CD4-positive, CD25-positive, alpha-beta regulatory T cell (primary cell): ENCODE data around the gene SLFN5. TPM values are rescaled to one million over a fixed set of nuclear protein-coding genes. Genes with fewer than 3 reads are reported as not detected.

Experiments used
- ATAC-seq, 2 donors: fragments of 150-1000 bp; cut with Tn5 transposase; one replicate each; pipeline ENCODE4 v1.10.0; 2021; ENCODE audit warnings: low read depth in 2 of 2, moderate number of reproducible peaks in 2 of 2, moderate library complexity in 1 of 2
- DNase-seq, 3 donors: peaks; one replicate each; pipeline versions ENCODE4 v3.0.0 to v3.0.0-alpha.2; 2012 to 2022; ENCODE audit warnings: mixed read lengths in 1 of 3
- H3K27ac ChIP-seq: one replicate; pipeline ENCODE4 v1.7.0; 2013; ENCODE audit warnings: mild to moderate bottlenecking, low read length; ENCODE audit not compliant: insufficient read depth, poor library complexity, severe bottlenecking
- H3K27me3 ChIP-seq: one replicate; pipeline ENCODE4 v1.7.0; 2013; ENCODE audit warnings: low read length; ENCODE audit not compliant: control insufficient read depth, insufficient read depth
- H3K36me3 ChIP-seq: one replicate; pipeline ENCODE4 v1.7.0; 2013; ENCODE audit warnings: mild to moderate bottlenecking, low read length, moderate library complexity; ENCODE audit not compliant: control insufficient read depth, insufficient read depth
- H3K4me1 ChIP-seq: 2 replicates; pipeline ENCODE4 v1.7.0; 2013; ENCODE audit warnings: mild to moderate bottlenecking, low read length; ENCODE audit not compliant: insufficient read depth, control insufficient read depth, poor library complexity, severe bottlenecking
- H3K4me3 ChIP-seq: one replicate; pipeline ENCODE4 v1.7.0; 2013; ENCODE audit warnings: low read depth, mild to moderate bottlenecking, low read length, moderate library complexity
- H3K9me3 ChIP-seq, 2 experiments: 1 replicate in 1 of 2; 2 replicates in 1 of 2; pipeline ENCODE4 v1.7.0; 2013; ENCODE audit warnings: low read length in 2 of 2, mild to moderate bottlenecking in 1 of 2, moderate library complexity in 1 of 2; ENCODE audit not compliant: control insufficient read depth in 2 of 2
- H3K27ac Mint-ChIP-seq, 3 donors: one replicate each; pipeline ENCODE4 v1.8.0; 2020 to 2022; ENCODE audit warnings: mild to moderate bottlenecking in 3 of 3, mixed read lengths in 3 of 3, moderate library complexity in 2 of 3
- H3K27me3 Mint-ChIP-seq: one replicate; pipeline ENCODE4 v1.8.0; 2022; ENCODE audit warnings: mild to moderate bottlenecking, mixed read lengths
- H3K36me3 Mint-ChIP-seq: one replicate; pipeline ENCODE4 v1.8.0; 2020; ENCODE audit warnings: mixed read lengths
- H3K4me1 Mint-ChIP-seq, 4 donors: one replicate each; pipeline ENCODE4 v1.8.0; 2020 to 2022; ENCODE audit warnings: mixed read lengths in 4 of 4, mild to moderate bottlenecking in 1 of 4
- H3K4me3 Mint-ChIP-seq, 4 donors: one replicate each; pipeline ENCODE4 v1.8.0; 2020 to 2022; ENCODE audit warnings: mild to moderate bottlenecking in 4 of 4, mixed read lengths in 4 of 4, moderate library complexity in 3 of 4
- H3K9me3 Mint-ChIP-seq, 7 donors: one replicate each; pipeline ENCODE4 v1.8.0; 2020 to 2022; ENCODE audit warnings: mixed read lengths in 7 of 7, mild to moderate bottlenecking in 3 of 7, moderate library complexity in 2 of 7
- polyA plus RNA-seq, 4 donors: library from polyadenylated mRNA; unstranded; fragments of 300-500 nt; fragmentation: Illumina TruSeq; gene quantifications; one replicate each; pipeline ENCODE4 v1.2.3, GENCODE V29; 2021
- total RNA-seq: library from RNA; stranded (reverse); gene quantifications from one replicate; pipeline ENCODE4 v1.2.3, GENCODE V29; 2022

The SLFN5 gene
- total and polyA plus RNA-seq, 5 donors from 2014 or later: 122 to 221 (median 185) TPM

DNA sequence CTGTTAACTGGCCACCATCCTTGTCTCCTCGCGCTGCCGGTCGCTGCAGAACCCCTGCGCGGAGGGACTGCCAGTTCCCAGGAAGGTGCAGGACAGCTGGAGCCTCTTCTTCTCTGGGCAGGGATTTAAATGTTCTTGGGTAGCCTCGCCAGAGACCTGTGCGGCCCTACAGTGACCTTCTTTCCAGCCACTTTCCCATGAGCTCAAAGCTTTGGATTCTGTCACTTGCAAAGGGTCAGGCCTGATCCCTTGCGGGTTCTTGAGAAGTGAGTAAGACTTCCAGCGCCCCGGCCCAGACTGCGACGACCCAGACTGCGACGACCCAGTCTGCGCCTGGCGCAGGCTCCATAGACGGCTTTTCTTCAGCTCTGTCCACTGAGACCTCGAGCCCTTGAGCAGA, 1.4 kb upstream of the SLFN5 start:
- DNase-seq: peak; percentile 12 to 49 (median 21)
- Histone ChIP-seq H3K9me3 (no peaks in the 10 kb centered on the region), H3K36me3 (no peaks in the 10 kb centered on the region), H3K27me3 (no peaks in the 10 kb centered on the region), H3K4me3 (peak overlapping the region; percentile 93), H3K27ac (peak overlapping the region; percentile 96), H3K4me1 (peaks cover 66% of the 10 kb centered on the region)
- Mint-ChIP-seq H3K36me3 (peaks cover 59% of the 10 kb centered on the region), H3K27ac (peak overlapping the region; percentile 97 to 99 (median 99)), H3K4me3 (peak overlapping the region; percentile 98 to 100 (median 99)), H3K4me1 (peaks cover 23 to 46% (median 38%) of the 10 kb centered on the region in 4 donors), H3K27me3 (peaks cover 10% of the 10 kb centered on the region), H3K9me3 (peaks cover 0 to 5% (median 0%) of the 10 kb centered on the region in 7 donors)
- no peak for ATAC-seq

DNA sequence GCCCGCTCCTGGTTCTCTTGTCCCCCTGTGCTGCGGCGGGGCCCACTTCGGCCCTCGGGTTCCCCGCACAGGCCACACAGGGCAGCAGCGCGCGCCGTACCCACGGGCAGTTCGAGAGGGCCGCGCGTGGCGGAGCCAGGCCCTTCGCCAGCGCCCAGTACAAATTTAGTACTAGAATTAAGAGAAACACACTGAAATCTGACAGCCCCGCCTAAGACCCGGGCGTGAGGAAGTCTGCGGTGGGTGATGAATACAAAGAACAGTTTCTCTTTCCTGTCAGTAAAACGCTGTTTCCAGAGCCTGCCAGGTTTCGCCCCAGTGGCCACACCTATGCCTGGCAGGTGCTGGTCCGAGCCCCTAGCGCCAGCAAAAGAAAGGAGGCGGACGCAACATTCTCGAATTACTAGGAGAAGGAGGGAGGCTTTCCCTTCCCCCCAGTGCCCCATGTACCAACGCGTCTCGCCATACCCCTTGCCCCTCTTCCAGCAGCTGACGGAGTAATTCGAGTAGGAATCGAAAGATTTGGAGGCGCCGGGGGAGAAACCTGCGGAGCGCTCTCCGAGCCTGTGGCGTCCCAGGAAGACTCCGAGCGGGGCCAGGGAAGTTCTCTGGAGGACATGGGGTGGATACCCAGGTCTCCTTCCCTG, 591 bp upstream of the SLFN5 start:
- Histone ChIP-seq H3K4me3 (peak overlapping the region; percentile 93), H3K9me3 (no peaks in the 10 kb centered on the region), H3K36me3 (peaks cover 6% of the 10 kb centered on the region), H3K27me3 (no peaks in the 10 kb centered on the region), H3K27ac (peak overlapping the region; percentile 96), H3K4me1 (peaks cover 67% of the 10 kb centered on the region)
- H3K27ac Mint-ChIP-seq: peak overlapping the region; percentile 97 to 99 (median 99)
- peak overlapping the region; percentile 98 to 100 (median 99) for H3K4me3 Mint-ChIP-seq
- peaks cover 10% of the 10 kb centered on the region for H3K27me3 Mint-ChIP-seq
- peaks cover 62% of the 10 kb centered on the region for H3K36me3 Mint-ChIP-seq
- peaks cover 27 to 42% (median 37%) of the 10 kb centered on the region in 4 donors for H3K4me1 Mint-ChIP-seq
- peaks cover 0 to 5% (median 0%) of the 10 kb centered on the region in 7 donors for H3K9me3 Mint-ChIP-seq
- ATAC-seq: peak; percentile 66 to 69
- peak; percentile 79 to 96 (median 90) for DNase-seq

DNA sequence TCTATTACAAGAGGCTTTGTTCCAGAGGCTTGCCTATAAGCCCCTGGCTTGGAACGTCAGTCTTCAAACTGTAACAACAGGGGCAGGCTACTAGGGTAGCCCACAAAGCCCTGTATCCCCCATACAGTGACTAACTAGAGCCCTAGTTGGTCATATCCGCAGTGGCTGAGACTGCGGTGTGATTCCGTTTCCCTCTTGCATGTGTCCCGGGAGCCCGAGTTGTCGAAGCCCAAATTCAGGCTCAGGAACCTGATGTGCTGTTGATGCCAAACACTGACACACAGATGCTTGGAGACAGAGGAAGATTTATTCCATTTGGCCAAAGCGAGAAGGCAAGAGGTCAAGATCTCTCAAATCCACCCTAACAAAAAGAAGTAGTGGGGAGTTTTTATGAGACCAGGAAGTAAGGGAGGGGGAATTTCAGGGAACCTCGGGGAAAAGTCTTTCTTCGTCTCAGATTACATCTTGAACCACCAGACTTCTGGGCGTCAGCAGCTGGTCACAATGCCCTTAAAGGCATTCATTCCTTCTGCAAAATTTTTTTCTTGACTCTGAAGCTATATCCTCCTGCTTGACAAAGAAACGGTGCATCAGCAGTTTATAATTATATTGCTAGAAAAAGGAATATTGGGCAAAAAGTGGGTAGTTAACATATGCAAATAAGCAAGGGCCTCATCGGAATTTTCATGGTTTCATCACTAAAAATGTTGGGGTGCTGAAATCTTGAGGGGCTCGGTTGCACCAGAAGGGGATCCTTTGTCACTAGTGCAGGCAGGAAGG, 879 bp downstream of the SLFN5 start:
- H3K27ac ChIP-seq: peak overlapping the region; percentile 96
- Mint-ChIP-seq H3K27me3 (peaks cover 10% of the 10 kb centered on the region), H3K4me3 (peak overlapping the region; percentile 98 to 100 (median 99)), H3K27ac (peak overlapping the region; percentile 97 to 99 (median 99)), H3K4me1 (peaks cover 18 to 42% (median 36%) of the 10 kb centered on the region in 4 donors), H3K36me3 (peaks cover 64% of the 10 kb centered on the region), H3K9me3 (peaks cover 0 to 5% (median 0%) of the 10 kb centered on the region in 7 donors)
- H3K36me3 ChIP-seq: peaks cover 20% of the 10 kb centered on the region
- no peaks in the 10 kb centered on the region for H3K9me3 ChIP-seq
- H3K4me3 ChIP-seq: peak overlapping the region; percentile 93
- no peaks in the 10 kb centered on the region for H3K27me3 ChIP-seq
- ATAC-seq (peak; percentile 8 to 14), DNase-seq (peak; percentile 43 to 70 (median 47))
- H3K4me1 ChIP-seq: peaks cover 69% of the 10 kb centered on the region

DNA sequence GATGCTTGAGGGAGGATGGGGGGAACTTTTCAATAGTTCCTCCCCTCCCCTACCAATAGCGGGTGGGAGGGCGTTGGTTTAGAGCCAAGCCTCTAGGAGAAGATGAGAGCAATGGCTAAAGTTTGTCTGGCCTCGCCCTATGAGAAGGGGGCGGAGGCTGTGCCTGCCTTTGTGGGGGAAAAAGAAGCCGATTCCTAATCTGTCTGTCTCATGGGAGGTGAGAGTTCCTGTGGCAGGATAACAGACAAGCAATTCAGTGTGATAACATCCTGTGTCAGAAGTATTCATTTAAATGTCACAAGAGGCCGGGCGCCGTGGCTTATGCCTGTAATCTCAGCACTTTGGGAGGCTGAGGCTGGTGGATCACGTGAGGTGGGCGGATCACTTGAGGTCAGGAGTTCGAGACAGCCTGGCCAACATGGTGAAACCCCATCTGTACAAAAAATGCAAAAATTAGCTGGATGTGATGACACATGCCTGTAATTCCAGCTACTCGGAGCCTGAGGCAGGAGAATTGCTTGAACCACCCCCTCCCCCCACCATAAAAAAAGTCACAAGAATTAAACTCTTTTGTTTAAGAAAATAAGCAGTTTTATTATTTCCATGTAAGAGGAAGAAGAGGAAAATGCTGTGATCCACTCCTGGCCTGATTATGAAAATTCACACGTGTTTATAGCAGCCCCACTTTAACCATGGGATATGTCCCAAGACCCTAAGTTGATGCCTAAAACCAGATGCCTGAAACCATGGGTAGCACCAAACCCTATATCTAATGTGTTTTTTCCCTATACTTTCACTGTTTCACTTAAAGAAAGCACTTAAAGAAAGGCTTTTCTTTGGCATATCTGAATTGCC, 1.7 kb downstream of the SLFN5 start:
- Mint-ChIP-seq H3K36me3 (peaks cover 70% of the 10 kb centered on the region), H3K4me1 (peaks cover 14 to 42% (median 38%) of the 10 kb centered on the region in 4 donors)

DNA sequence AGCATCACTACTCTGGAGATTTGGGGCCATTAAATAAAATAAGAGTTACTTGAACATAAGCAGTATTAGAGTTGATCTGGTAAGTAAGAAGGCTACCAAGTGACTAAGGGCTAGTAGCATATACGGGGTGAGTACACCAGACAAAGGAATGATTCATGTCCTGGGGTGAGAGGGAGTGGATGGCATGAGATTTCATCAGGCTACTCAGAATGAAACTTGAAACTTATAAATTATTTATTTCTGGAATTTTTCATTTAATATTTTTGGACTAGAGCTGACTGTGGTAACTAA, 2.3 kb downstream of the SLFN5 start:
- Histone ChIP-seq H3K4me3 (peak overlapping the region; percentile 93), H3K27me3 (no peaks in the 10 kb centered on the region), H3K36me3 (peaks cover 34% of the 10 kb centered on the region), H3K27ac (peak overlapping the region; percentile 96), H3K9me3 (no peaks in the 10 kb centered on the region), H3K4me1 (peaks cover 67% of the 10 kb centered on the region)
- Mint-ChIP-seq H3K27me3 (peaks cover 6% of the 10 kb centered on the region), H3K9me3 (peaks cover 0 to 3% (median 0%) of the 10 kb centered on the region in 7 donors), H3K4me3 (peak overlapping the region; percentile 98 to 100 (median 99)), H3K36me3 (peaks cover 71% of the 10 kb centered on the region), H3K27ac (peak overlapping the region in 2 of 3 donors; percentile 97 to 99), H3K4me1 (peaks cover 14 to 42% (median 40%) of the 10 kb centered on the region in 4 donors)
- DNase-seq (peak in 1 of 3 donors; percentile 28), ATAC-seq (no peak)

More for the DNA sequence above, 1.7 kb downstream of the SLFN5 start:
- peak; percentile 71 to 89 (median 75) for DNase-seq
- peak overlapping the region; percentile 96 for H3K27ac ChIP-seq
- no peaks in the 10 kb centered on the region for H3K27me3 ChIP-seq
- Mint-ChIP-seq H3K9me3 (peaks cover 0 to 5% (median 0%) of the 10 kb centered on the region in 7 donors), H3K27ac (peak overlapping the region; percentile 97 to 99 (median 99)), H3K27me3 (peaks cover 10% of the 10 kb centered on the region), H3K4me3 (peak overlapping the region; percentile 98 to 100 (median 99))
- peaks cover 69% of the 10 kb centered on the region for H3K4me1 ChIP-seq
- peaks cover 28% of the 10 kb centered on the region for H3K36me3 ChIP-seq
- H3K4me3 ChIP-seq: peak overlapping the region; percentile 93
- ATAC-seq: peak; percentile 33 to 43
- H3K9me3 ChIP-seq: no peaks in the 10 kb centered on the region

DNA sequence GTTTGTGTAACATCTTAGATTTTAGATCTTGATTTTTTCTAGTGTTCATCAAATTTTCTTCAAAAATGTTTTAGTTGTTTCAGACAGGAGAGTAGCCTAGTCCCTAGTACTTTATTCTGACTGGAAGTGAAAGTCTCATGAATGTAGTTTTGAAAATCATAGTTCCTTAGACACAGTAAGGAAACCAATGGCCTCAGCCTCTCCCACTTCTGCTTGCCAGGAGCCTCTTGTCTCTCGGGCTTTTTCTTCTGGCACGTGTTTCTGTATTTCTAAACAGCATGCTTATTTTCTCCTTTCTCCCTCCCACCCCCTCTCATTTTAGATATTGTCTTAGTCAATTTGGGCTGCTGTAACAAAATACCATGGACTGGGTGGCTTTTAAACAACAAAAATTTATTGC, 9.8 kb downstream of the SLFN5 start:
- H3K4me1 Mint-ChIP-seq: peaks cover 23 to 97% (median 74%) of the 10 kb centered on the region in 4 donors
- peak overlapping the region; percentile 55 for H3K27ac ChIP-seq
- H3K27me3 ChIP-seq: no peaks in the 10 kb centered on the region
- H3K4me1 ChIP-seq: peaks cover 85% of the 10 kb centered on the region
- H3K9me3 ChIP-seq: no peaks in the 10 kb centered on the region
- DNase-seq (no peak), ATAC-seq (peak in 1 of 2 donors; percentile 15)
- H3K36me3 ChIP-seq: peaks cover 74% of the 10 kb centered on the region
- peak overlapping the region; percentile 76 to 82 (median 78) for H3K4me3 Mint-ChIP-seq
- H3K36me3 Mint-ChIP-seq: peaks cover 78% of the 10 kb centered on the region
- peak overlapping the region; percentile 64 for H3K4me3 ChIP-seq
- H3K27ac Mint-ChIP-seq: peak overlapping the region in 2 of 3 donors; percentile 83
- H3K9me3 Mint-ChIP-seq: peaks cover 0 to 2% (median 0%) of the 10 kb centered on the region in 7 donors
- H3K27me3 Mint-ChIP-seq: no peaks in the 10 kb centered on the region
